K562 (cell line): Measurements from ENCODE around the gene ZNF839. TPM values are rescaled to one million over a fixed set of nuclear protein-coding genes. Genes with fewer than 3 reads are reported as not detected.

Experiments used
- HDAC2 ChIP-seq: fragments of 450-650 bp; IDR thresholded peaks from 2 replicates; pipeline ENCODE4 v1.6.1; 2016; ENCODE audit warnings: mild to moderate bottlenecking
- KDM2B ChIP-seq: fragments of 250-450 bp; sonication (Bioruptor Pico); IDR thresholded peaks from 2 replicates; pipeline ENCODE4 v1.8.0; 2021; ENCODE audit warnings: mild to moderate bottlenecking, moderate library complexity
- MECOM ChIP-seq: fragments of 250-450 bp; sonication (Bioruptor Pico); IDR thresholded peaks from 2 replicates; pipeline ENCODE4 v1.8.0; 2022; ENCODE audit warnings: inconsistent platforms
- NEUROD1 ChIP-seq: fragments of 150-350 bp; IDR thresholded peaks from 2 replicates; pipeline ENCODE4 v1.6.1; 2014; ENCODE audit warnings: borderline replicate concordance, low read length, low read depth; ENCODE audit not compliant: partially characterized antibody
- RAD21 ChIP-seq, 2 experiments: fragments of 250-450 bp in 1 of 2; fragments of 450-650 bp in 1 of 2; sonication (Bioruptor Pico) in 1 of 2; formaldehyde crosslinking in 1 of 2; IDR thresholded peaks in 1 of 2; conservative IDR thresholded peaks in 1 of 2; 2 replicates each; pipeline versions ENCODE4 v1.4.0 to v1.8.0; 2020 to 2022; ENCODE audit warnings: mild to moderate bottlenecking in 2 of 2, moderate library complexity in 1 of 2
- U2AF1 ChIP-seq: fragments of 200-400 bp; formaldehyde crosslinking; optimal IDR thresholded peaks from 2 replicates; pipeline ENCODE3; 2017; ENCODE audit warnings: mild to moderate bottlenecking, low read depth, low read length, moderate library complexity
- ZBTB11 ChIP-seq, 3 experiments: fragments of 200-800 bp in 1 of 3; fragments of 250-450 bp in 1 of 3; fragments of 450-650 bp in 1 of 3; sonication (Bioruptor Pico) in 1 of 3; sonication (Bioruptor generic) in 1 of 3; formaldehyde crosslinking in 1 of 3; IDR thresholded peaks; 2 replicates each; pipeline versions ENCODE4 v1.6.1 to v1.8.0; 2016 to 2022; ENCODE audit warnings: mild to moderate bottlenecking in 2 of 3, missing genetic modification characterization in 2 of 3, missing compliant biosample characterization in 1 of 3, moderate library complexity in 1 of 3
- ZNF143 ChIP-seq: sonication (generic); formaldehyde crosslinking; IDR thresholded peaks from 2 replicates; pipeline ENCODE4 v1.9.0; 2022; ENCODE audit warnings: mild to moderate bottlenecking, missing genetic modification reagents
- ZNF146 ChIP-seq: IDR thresholded peaks from one replicate; pipeline ENCODE4 v1.6.1; 2018; ENCODE audit warnings: missing compliant biosample characterization; ENCODE audit not compliant: unreplicated experiment
- ZNF444 ChIP-seq: fragments of 250-450 bp; sonication (Bioruptor Pico); IDR thresholded peaks from 2 replicates; pipeline ENCODE4 v1.4.0; 2020; ENCODE audit warnings: mild to moderate bottlenecking, moderate library complexity
- ZNF511 ChIP-seq: sonication (generic); formaldehyde crosslinking; IDR thresholded peaks from 2 replicates; pipeline ENCODE4 v1.8.0; 2022; ENCODE audit warnings: mild to moderate bottlenecking, missing genetic modification reagents
- polyA plus RNA-seq, 8 experiments: library from polyadenylated mRNA; depleted of rRNA in 4 of 8; stranded (reverse) in 5 of 8; unstranded in 3 of 8; fragments of >200 nt; fragmentation: Nextera tagmentation in 2 of 8; fragmentation: Illumina TruSeq in 1 of 8; extraction: Ambion mirVana in 2 of 8; extraction: Trizol in 1 of 8; gene quantifications; 2 replicates each; pipeline versions ENCODE4 v1.2.1 to v1.2.3, GENCODE V29; 2011 to 2014; ENCODE audit warnings: inconsistent platforms in 1 of 8, missing spikeins in 1 of 8
- total RNA-seq, 7 experiments: library from RNA; depleted of rRNA in 6 of 7; stranded (reverse); fragments of >200 nt in 6 of 7; fragmentation: Illumina TruSeq in 2 of 7; extraction: Trizol in 2 of 7; gene quantifications; 2 replicates each; pipeline versions ENCODE4 v1.2.1 to v1.2.3, GENCODE V29; 2011 to 2021; ENCODE audit warnings: low replicate concordance in 1 of 7
- TF ChIP-seq, protein P1 (sequence below): fragments of 250-450 bp; sonication (Bioruptor Pico); IDR thresholded peaks from 2 replicates; pipeline ENCODE4 v1.8.0; 2021; ENCODE audit warnings: moderate library complexity, mild to moderate bottlenecking, inconsistent platforms
- TF ChIP-seq, protein P2 (sequence below): fragments of 450-650 bp; formaldehyde crosslinking; IDR thresholded peaks from 2 replicates; pipeline ENCODE4 v1.4.0; 2020; ENCODE audit warnings: mild to moderate bottlenecking, moderate library complexity
- TF ChIP-seq, protein P3 (sequence below): fragments of 250-450 bp; sonication (Bioruptor Pico); IDR thresholded peaks from 2 replicates; pipeline ENCODE4 v1.8.0; 2021; ENCODE audit warnings: moderate library complexity, mild to moderate bottlenecking, inconsistent platforms
- TF ChIP-seq, protein P4 (sequence below), 2 experiments: fragments of 450-650 bp; conservative IDR thresholded peaks; 2 replicates each; pipeline ENCODE4 v1.6.1; 2017; ENCODE audit warnings: mild to moderate bottlenecking in 2 of 2, moderate library complexity in 2 of 2

ZNF839 gene
- total and polyA plus RNA-seq, 9 of the 15 experiments (the other 6 are each of a cell fraction or from before 2014, with no cell fraction given): 0.42 to 8.4 (median 5.7) TPM

- no peak for TF ChIP-seq NEUROD1
- peak in 1 of 3 experiments; percentile 71; a peak in 1 of 6 replicates for TF ChIP-seq ZBTB11 (CRISPR knock-in tag; IDR thresholded peaks at IDR 0.05)
- TF ChIP-seq KDM2B (CRISPR knock-in tag): no peak
- TF ChIP-seq, protein P1, sequence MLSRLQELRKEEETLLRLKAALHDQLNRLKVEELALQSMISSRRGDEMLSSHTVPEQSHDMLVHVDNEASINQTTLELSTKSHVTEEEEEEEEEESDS: no peak
- no peak for TF ChIP-seq ZNF444 (CRISPR knock-in tag)
- TF ChIP-seq HDAC2: no peak
- TF ChIP-seq, protein P2, sequence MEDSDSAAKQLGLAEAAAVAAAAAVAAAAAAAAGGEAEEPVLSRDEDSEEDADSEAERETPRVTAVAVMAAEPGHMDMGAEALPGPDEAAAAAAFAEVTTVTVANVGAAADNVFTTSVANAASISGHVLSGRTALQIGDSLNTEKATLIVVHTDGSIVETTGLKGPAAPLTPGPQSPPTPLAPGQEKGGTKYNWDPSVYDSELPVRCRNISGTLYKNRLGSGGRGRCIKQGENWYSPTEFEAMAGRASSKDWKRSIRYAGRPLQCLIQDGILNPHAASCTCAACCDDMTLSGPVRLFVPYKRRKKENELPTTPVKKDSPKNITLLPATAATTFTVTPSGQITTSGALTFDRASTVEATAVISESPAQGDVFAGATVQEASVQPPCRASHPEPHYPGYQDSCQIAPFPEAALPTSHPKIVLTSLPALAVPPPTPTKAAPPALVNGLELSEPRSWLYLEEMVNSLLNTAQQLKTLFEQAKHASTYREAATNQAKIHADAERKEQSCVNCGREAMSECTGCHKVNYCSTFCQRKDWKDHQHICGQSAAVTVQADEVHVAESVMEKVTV (CRISPR knock-in tag): no peak
- no peak for TF ChIP-seq MECOM (CRISPR knock-in tag)
- no peak for TF ChIP-seq U2AF1
- peak; percentile 20; the same call in 1 of the 2 replicates for TF ChIP-seq ZNF511
- TF ChIP-seq, protein P3, sequence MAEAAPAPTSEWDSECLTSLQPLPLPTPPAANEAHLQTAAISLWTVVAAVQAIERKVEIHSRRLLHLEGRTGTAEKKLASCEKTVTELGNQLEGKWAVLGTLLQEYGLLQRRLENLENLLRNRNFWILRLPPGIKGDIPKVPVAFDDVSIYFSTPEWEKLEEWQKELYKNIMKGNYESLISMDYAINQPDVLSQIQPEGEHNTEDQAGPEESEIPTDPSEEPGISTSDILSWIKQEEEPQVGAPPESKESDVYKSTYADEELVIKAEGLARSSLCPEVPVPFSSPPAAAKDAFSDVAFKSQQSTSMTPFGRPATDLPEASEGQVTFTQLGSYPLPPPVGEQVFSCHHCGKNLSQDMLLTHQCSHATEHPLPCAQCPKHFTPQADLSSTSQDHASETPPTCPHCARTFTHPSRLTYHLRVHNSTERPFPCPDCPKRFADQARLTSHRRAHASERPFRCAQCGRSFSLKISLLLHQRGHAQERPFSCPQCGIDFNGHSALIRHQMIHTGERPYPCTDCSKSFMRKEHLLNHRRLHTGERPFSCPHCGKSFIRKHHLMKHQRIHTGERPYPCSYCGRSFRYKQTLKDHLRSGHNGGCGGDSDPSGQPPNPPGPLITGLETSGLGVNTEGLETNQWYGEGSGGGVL (CRISPR knock-in tag): no peak
- TF ChIP-seq ZNF146 (CRISPR knock-in tag): no peak
- TF ChIP-seq, protein P4, sequence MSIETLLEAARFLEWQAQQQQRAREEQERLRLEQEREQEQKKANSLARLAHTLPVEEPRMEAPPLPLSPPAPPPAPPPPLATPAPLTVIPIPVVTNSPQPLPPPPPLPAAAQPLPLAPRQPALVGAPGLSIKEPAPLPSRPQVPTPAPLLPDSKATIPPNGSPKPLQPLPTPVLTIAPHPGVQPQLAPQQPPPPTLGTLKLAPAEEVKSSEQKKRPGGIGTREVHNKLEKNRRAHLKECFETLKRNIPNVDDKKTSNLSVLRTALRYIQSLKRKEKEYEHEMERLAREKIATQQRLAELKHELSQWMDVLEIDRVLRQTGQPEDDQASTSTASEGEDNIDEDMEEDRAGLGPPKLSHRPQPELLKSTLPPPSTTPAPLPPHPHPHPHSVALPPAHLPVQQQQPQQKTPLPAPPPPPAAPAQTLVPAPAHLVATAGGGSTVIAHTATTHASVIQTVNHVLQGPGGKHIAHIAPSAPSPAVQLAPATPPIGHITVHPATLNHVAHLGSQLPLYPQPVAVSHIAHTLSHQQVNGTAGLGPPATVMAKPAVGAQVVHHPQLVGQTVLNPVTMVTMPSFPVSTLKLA (conservative IDR thresholded peaks at IDR 0.05): no peak
- TF ChIP-seq ZNF143 (CRISPR knock-in tag): peak; percentile 1; the same call in 1 of the 2 replicates
- no peak for TF ChIP-seq RAD21 (CRISPR knock-in tag; conservative IDR thresholded peaks at IDR 0.05 in 1 of 2, IDR thresholded peaks at IDR 0.05 in 1 of 2)
These were observed 43.8 kb downstream of the ZNF839 start (continued) for GRCh38 chr14:102363182-102363943.
